ENCODE data around the gene ASCC3. TPM values are rescaled to one million over a fixed set of nuclear protein-coding genes. Genes with fewer than 3 reads are reported as not detected.

Gene ASCC3
- total and polyA plus RNA-seq, 3 donors from 2014 or later: 16.1 to 29.3 (median 29.0) TPM

- Histone ChIP-seq H3K36me3 (ENCODE audit: low read depth, missing control alignments) (no peaks in the 10 kb centered on the region), H3K27ac (no peak overlapping the region), H3K4me1 (no peaks in the 10 kb centered on the region), H3K9me3 (no peaks in the 10 kb centered on the region), H3K27me3 (no peaks in the 10 kb centered on the region), H3K4me3 (no peak overlapping the region)
- TF ChIP-seq CTCF (IDR thresholded peaks at IDR 0.05) (no peak), POLR2A (IDR thresholded peaks at IDR 0.05) (no peak)
- DNase-seq: no peak
- intact Hi-C loops (cut with DNase I; ENCODE audit: low total_unique reads): no loop called here
- 79 to 86% methylated on average over 3 of the region's 3 CpGs for WGBS, 2 donors
These were observed 253.0 kb downstream of the ASCC3 start for GRCh38 chr6:100627911-100628758.

- no peaks in the 10 kb centered on the region for H3K27me3 ChIP-seq
- no peak for DNase-seq
- no peaks in the 10 kb centered on the region for H3K36me3 ChIP-seq (ENCODE audit: low read depth, missing control alignments)
- H3K9me3 ChIP-seq: no peaks in the 10 kb centered on the region
- TF ChIP-seq CTCF (IDR thresholded peaks at IDR 0.05) (no peak), POLR2A (IDR thresholded peaks at IDR 0.05) (no peak)
- WGBS, 2 donors: 74 to 84% methylated on average over 1 of the region's 1 CpG
- intact Hi-C loops (cut with DNase I; ENCODE audit: low total_unique reads): no loop called here
- no peak overlapping the region for H3K27ac ChIP-seq
- H3K4me1 ChIP-seq: no peaks in the 10 kb centered on the region
- H3K4me3 ChIP-seq: no peak overlapping the region
These were observed 254.4 kb downstream of the ASCC3 start for GRCh38 chr6:100626721-100627120.

GRCh38 chr6:100622907-100623692 is 258.0 kb downstream of the ASCC3 start:
- 67 to 83% methylated on average over 2 of the region's 2 CpGs for whole genome bisulfite sequencing, 2 donors
- intact Hi-C loops (cut with DNase I; ENCODE audit: low total_unique reads): no loop called here
- Histone ChIP-seq H3K4me1 (no peaks in the 10 kb centered on the region), H3K36me3 (ENCODE audit: low read depth, missing control alignments) (no peaks in the 10 kb centered on the region), H3K4me3 (no peak overlapping the region), H3K27ac (no peak overlapping the region), H3K9me3 (no peaks in the 10 kb centered on the region), H3K27me3 (no peaks in the 10 kb centered on the region)
- DNase-seq: no peak
- TF ChIP-seq POLR2A (IDR thresholded peaks at IDR 0.05) (no peak), CTCF (IDR thresholded peaks at IDR 0.05) (no peak)

GRCh38 chr6:100620085-100620840 is 260.9 kb downstream of the ASCC3 start:
- H3K27ac ChIP-seq: no peak overlapping the region
- intact Hi-C loops (cut with DNase I; ENCODE audit: low total_unique reads): no loop called here
- no peak overlapping the region for H3K4me3 ChIP-seq
- no peaks in the 10 kb centered on the region for H3K9me3 ChIP-seq
- H3K27me3 ChIP-seq: no peaks in the 10 kb centered on the region
- DNase-seq: no peak
- TF ChIP-seq CTCF (IDR thresholded peaks at IDR 0.05): no peak
- TF ChIP-seq POLR2A (IDR thresholded peaks at IDR 0.05): no peak
- H3K4me1 ChIP-seq: no peaks in the 10 kb centered on the region
- 90 to 99% methylated on average over 3 of the region's 3 CpGs for WGBS, 2 donors
- no peaks in the 10 kb centered on the region for H3K36me3 ChIP-seq (ENCODE audit: low read depth, missing control alignments)

All from testis (tissue), 3 donors.